Testis (tissue), 2 donors: ENCODE measurements around the gene KIAA0753.

ENCODE experiments used
- POLR2A ChIP-seq: fragments of 450-650 bp; IDR thresholded peaks from one replicate; pipeline ENCODE4 v1.6.1; 2017; ENCODE audit warnings: antibody characterized with exemption, mild to moderate bottlenecking, moderate library complexity
- TF ChIP-seq, protein P1 (sequence below), 3 experiments: fragments of 450-650 bp in 2 of 3; fragments of 200-600 bp in 1 of 3; sonication (generic) in 1 of 3; IDR thresholded peaks; one replicate each; pipeline ENCODE4 v1.5.1; 2016 to 2019; ENCODE audit warnings: antibody characterized with exemption in 3 of 3, mild to moderate bottlenecking in 2 of 3, moderate library complexity in 1 of 3

DNA sequence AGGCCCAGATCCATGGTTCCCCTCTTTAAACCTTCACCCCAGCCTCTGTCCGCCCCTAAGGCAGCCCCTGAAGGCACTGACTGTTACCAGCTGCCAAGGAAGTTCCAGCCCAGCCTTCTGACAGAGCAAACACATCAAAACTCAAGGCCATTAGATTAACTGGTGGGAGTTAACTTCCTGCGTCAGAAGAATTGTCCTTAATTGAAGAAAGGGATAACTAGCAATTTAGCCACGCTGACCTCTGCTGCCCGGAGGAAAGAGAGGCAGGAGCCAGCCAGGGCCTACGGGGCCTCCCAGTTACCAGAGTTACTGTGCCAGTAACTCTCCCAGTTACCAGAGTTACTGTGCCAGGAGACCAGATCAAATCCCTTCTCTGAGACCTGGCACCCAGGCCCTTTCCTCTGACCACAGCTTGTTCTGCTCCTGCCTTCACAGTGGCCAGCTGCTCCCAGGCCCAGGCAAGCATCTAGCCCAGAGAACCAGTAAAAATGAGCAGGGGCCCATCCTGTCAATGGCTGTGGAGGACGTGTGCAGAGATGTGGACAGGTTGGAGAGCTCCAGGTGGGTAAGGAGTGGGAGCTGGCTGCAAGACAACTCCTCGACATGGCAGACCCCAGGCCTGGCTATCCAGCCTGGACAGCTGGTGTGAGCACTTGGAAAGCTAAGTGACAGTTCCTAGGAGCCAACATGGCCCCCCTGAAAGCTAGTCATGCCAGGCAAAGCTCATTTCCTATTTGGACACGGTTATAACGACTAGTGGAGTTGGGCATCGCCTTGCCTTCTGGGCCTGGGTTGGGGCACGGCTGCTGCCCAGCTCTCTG lies 81.4 kb downstream of the KIAA0753 start:
- TF ChIP-seq, protein P1, sequence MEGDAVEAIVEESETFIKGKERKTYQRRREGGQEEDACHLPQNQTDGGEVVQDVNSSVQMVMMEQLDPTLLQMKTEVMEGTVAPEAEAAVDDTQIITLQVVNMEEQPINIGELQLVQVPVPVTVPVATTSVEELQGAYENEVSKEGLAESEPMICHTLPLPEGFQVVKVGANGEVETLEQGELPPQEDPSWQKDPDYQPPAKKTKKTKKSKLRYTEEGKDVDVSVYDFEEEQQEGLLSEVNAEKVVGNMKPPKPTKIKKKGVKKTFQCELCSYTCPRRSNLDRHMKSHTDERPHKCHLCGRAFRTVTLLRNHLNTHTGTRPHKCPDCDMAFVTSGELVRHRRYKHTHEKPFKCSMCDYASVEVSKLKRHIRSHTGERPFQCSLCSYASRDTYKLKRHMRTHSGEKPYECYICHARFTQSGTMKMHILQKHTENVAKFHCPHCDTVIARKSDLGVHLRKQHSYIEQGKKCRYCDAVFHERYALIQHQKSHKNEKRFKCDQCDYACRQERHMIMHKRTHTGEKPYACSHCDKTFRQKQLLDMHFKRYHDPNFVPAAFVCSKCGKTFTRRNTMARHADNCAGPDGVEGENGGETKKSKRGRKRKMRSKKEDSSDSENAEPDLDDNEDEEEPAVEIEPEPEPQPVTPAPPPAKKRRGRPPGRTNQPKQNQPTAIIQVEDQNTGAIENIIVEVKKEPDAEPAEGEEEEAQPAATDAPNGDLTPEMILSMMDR (IDR thresholded peaks at IDR 0.05), result peak in 1 of 3 experiments; percentile 21
- TF ChIP-seq POLR2A, result no peak
